H9 (cell line): Measurements from ENCODE around the gene POLR3B. TPM values are rescaled to one million over a fixed set of nuclear protein-coding genes. Genes with fewer than 3 reads are reported as not detected.
A peak's percentile ranks its signal among the peaks of the same experiment; 100 is the strongest.
"Not testable (repeated sequence)": the region's sequence is repeated elsewhere in the genome, so short reads cannot be mapped to it uniquely, and the experiment has no call there.

ENCODE experiments used
- DNase-seq: peaks from one replicate; pipeline ENCODE4 v3.0.0-alpha.2; 2017
- H2AFZ ChIP-seq: one replicate; pipeline ENCODE4 v1.6.1; 2013; ENCODE audit warnings: mild to moderate bottlenecking, low read length, control low read depth, moderate library complexity
- H2AK5ac ChIP-seq: 2 replicates; pipeline ENCODE4 v1.6.1; 2013; ENCODE audit warnings: low read length, control low read depth, mixed read lengths; ENCODE audit not compliant: insufficient read length
- H2BK120ac ChIP-seq: one replicate; pipeline ENCODE4 v1.6.1; 2013; ENCODE audit warnings: low read depth, mild to moderate bottlenecking, low read length, control low read depth, inconsistent platforms; ENCODE audit not compliant: poor library complexity, severe bottlenecking
- H2BK12ac ChIP-seq: 2 replicates; pipeline ENCODE4 v1.6.1; 2013; ENCODE audit warnings: low read length, control low read depth, mixed read lengths, low read depth; ENCODE audit not compliant: insufficient read length
- H2BK15ac ChIP-seq: 2 replicates; pipeline ENCODE4 v1.6.1; 2013; ENCODE audit warnings: low read depth, low read length, control low read depth
- H2BK20ac ChIP-seq: one replicate; pipeline ENCODE4 v1.6.1; 2013; ENCODE audit warnings: low read depth, mild to moderate bottlenecking, low read length, control low read depth, inconsistent platforms; ENCODE audit not compliant: poor library complexity, severe bottlenecking
- H2BK5ac ChIP-seq: 2 replicates; pipeline ENCODE4 v1.6.1; 2013; ENCODE audit warnings: low read length, control low read depth, mixed read lengths; ENCODE audit not compliant: insufficient read length
- H3K14ac ChIP-seq: 2 replicates; pipeline ENCODE4 v1.6.1; 2013; ENCODE audit warnings: low read length, control low read depth; ENCODE audit not compliant: insufficient read depth
- H3K18ac ChIP-seq: 2 replicates; pipeline ENCODE4 v1.6.1; 2013; ENCODE audit warnings: low read depth, mild to moderate bottlenecking, mixed read lengths, low read length, control low read depth; ENCODE audit not compliant: insufficient read length
- H3K23ac ChIP-seq: 2 replicates; pipeline ENCODE4 v1.6.1; 2013; ENCODE audit warnings: low read length, control low read depth, mixed read lengths, low read depth; ENCODE audit not compliant: insufficient read length
- H3K23me2 ChIP-seq: 2 replicates; pipeline ENCODE4 v1.6.1; 2013; ENCODE audit warnings: low read depth, mild to moderate bottlenecking, mixed read lengths, low read length, control low read depth; ENCODE audit not compliant: insufficient read length, poor library complexity, severe bottlenecking
- H3K27ac ChIP-seq: 2 replicates; pipeline ENCODE4 v1.5.1; 2013; ENCODE audit warnings: low read length, control low read depth, mixed read lengths, low read depth; ENCODE audit not compliant: insufficient read length
- H3K27me3 ChIP-seq: 2 replicates; pipeline ENCODE4 v1.6.1; 2013; ENCODE audit warnings: low read length, control low read depth, inconsistent platforms; ENCODE audit not compliant: insufficient read depth
- H3K4ac ChIP-seq: 2 replicates; pipeline ENCODE4 v1.6.1; 2013; ENCODE audit warnings: low read depth, mild to moderate bottlenecking, control low read depth, inconsistent platforms, low read length, moderate library complexity
- H3K4me1 ChIP-seq: 2 replicates; pipeline ENCODE4 v1.6.1; 2013; ENCODE audit warnings: low read length, control low read depth, inconsistent platforms; ENCODE audit not compliant: insufficient read depth
- H3K4me2 ChIP-seq: 2 replicates; pipeline ENCODE4 v1.6.1; 2013; ENCODE audit warnings: low read length, control low read depth, mixed read lengths; ENCODE audit not compliant: insufficient read length, insufficient read depth
- H3K56ac ChIP-seq: 2 replicates; pipeline ENCODE4 v1.6.1; 2013; ENCODE audit warnings: low read depth, mild to moderate bottlenecking, mixed read lengths, low read length, control low read depth; ENCODE audit not compliant: insufficient read length
- H3K79me1 ChIP-seq: 2 replicates; pipeline ENCODE4 v1.6.1; 2013; ENCODE audit warnings: low read depth, mild to moderate bottlenecking, moderate library complexity, low read length, control low read depth, inconsistent platforms; ENCODE audit not compliant: insufficient read depth, poor library complexity, severe bottlenecking
- H3K79me2 ChIP-seq: 2 replicates; pipeline ENCODE4 v1.6.1; 2013; ENCODE audit warnings: low read length, control low read depth, inconsistent platforms; ENCODE audit not compliant: insufficient read depth
- H3K9ac ChIP-seq: 2 replicates; pipeline ENCODE4 v1.6.1; 2013; ENCODE audit warnings: low read length, control low read depth, mixed read lengths; ENCODE audit not compliant: insufficient read length; ENCODE audit errors: extremely low read depth
- H3K9me3 ChIP-seq: one replicate; pipeline ENCODE4 v1.6.1; 2013; ENCODE audit warnings: low read depth, low read length, inconsistent platforms; ENCODE audit not compliant: control insufficient read depth
- H3T11ph ChIP-seq: one replicate; pipeline ENCODE4 v1.6.1; 2013; ENCODE audit warnings: mild to moderate bottlenecking, low read length, control low read depth, inconsistent platforms
- H4K20me1 ChIP-seq: one replicate; pipeline ENCODE4 v1.6.1; 2013; ENCODE audit not compliant: control insufficient read depth, insufficient read length, insufficient read depth
- H4K5ac ChIP-seq: 2 replicates; pipeline ENCODE4 v1.6.1; 2013; ENCODE audit warnings: low read depth, mild to moderate bottlenecking, mixed read lengths, low read length, control low read depth; ENCODE audit not compliant: insufficient read length
- H4K8ac ChIP-seq: replicated peaks from 2 replicates; pipeline ENCODE4 v1.6.1; 2013; ENCODE audit warnings: low read length, control low read depth, mixed read lengths, low read depth; ENCODE audit not compliant: insufficient read length
- H4K91ac ChIP-seq: 2 replicates; pipeline ENCODE4 v1.6.1; 2013; ENCODE audit warnings: low read depth, mild to moderate bottlenecking, moderate library complexity, mixed read lengths, low read length, control low read depth; ENCODE audit not compliant: insufficient read length
- H3K27ac Mint-ChIP-seq, 3 experiments: 2 replicates in 2 of 3; 3 replicates in 1 of 3; pipeline ENCODE4 v1.8.0; 2020 to 2021; ENCODE audit warnings: mixed read lengths in 3 of 3, mild to moderate bottlenecking in 1 of 3, moderate library complexity in 1 of 3
- H3K27me3 Mint-ChIP-seq: 2 replicates; pipeline ENCODE4 v1.8.0; 2021; ENCODE audit warnings: low read depth, mild to moderate bottlenecking, moderate library complexity, mixed read lengths
- H3K36me3 Mint-ChIP-seq, 3 experiments: 2 replicates in 2 of 3; 3 replicates in 1 of 3; pipeline ENCODE4 v1.8.0; 2020 to 2021; ENCODE audit warnings: low read depth in 3 of 3, mixed read lengths in 3 of 3; ENCODE audit not compliant: insufficient read depth in 1 of 3
- H3K4me1 Mint-ChIP-seq, 2 experiments: 2 replicates each; pipeline ENCODE4 v1.8.0; 2020; ENCODE audit warnings: mixed read lengths in 2 of 2
- H3K4me3 Mint-ChIP-seq, 2 experiments: 2 replicates in 1 of 2; 3 replicates in 1 of 2; pipeline ENCODE4 v1.8.0; 2020 to 2021; ENCODE audit warnings: mild to moderate bottlenecking in 2 of 2, mixed read lengths in 2 of 2, moderate library complexity in 1 of 2
- H3K9me3 Mint-ChIP-seq, 2 experiments: 2 replicates in 1 of 2; 3 replicates in 1 of 2; pipeline ENCODE4 v1.8.0; 2020; ENCODE audit warnings: mild to moderate bottlenecking in 2 of 2, mixed read lengths in 2 of 2, moderate library complexity in 1 of 2
- WGBS: extraction: QIAGEN DNeasy Blood & Tissue Kit; methylation state at CpG from one replicate; pipeline ENCODE4 v1.1.7; 2013; ENCODE audit warnings: missing lambda C conversion rate, low lambda C conversion rate, mixed read lengths; ENCODE audit not compliant: insufficient read length; ENCODE audit errors: extremely low coverage; 5-methylcytosine and 5-hydroxymethylcytosine counted together
- total RNA-seq: library from RNA; stranded (reverse); gene quantifications from 2 replicates; pipeline ENCODE4 v1.2.1, GENCODE V29; 2021
- TF ChIP-seq, protein P1 (sequence below): fragments of 200-600 bp; sonication (generic); conservative IDR thresholded peaks from 3 replicates; pipeline ENCODE4 v1.8.0; 2021; ENCODE audit warnings: antibody characterized with exemption, mild to moderate bottlenecking

Gene POLR3B
- total RNA-seq, 1 experiment from 2014 or later: 13.4 TPM

DNA sequence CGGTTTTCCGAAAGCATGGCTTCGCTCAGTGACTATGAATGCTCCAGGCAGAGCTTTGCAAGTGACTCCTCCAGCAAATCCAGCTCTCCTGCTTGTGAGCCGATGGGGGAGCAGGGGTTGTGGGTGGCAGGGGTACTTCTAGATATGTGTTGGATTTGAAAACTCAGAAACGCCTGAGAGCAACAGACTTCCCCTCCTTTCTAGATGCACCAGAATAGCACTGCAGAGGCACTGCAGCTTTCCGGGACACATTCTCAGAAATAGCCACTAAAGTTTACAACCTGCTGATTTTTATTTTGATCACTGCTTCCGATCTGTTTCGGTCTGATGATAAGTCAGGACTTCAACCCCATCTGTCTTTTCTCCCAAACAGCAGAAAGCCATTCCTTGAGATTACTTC, 46.4 kb upstream of the POLR3B start:
- Histone ChIP-seq H3K23me2 (no peaks in the 10 kb centered on the region), H2AK5ac (no peak overlapping the region), H2BK120ac (no peak overlapping the region), H2BK15ac (no peak overlapping the region), H3K14ac (no peak overlapping the region), H3T11ph (no peak overlapping the region), H3K56ac (no peak overlapping the region), H3K9ac (no peak overlapping the region), H3K18ac (no peak overlapping the region), H2BK20ac (no peak overlapping the region), H4K91ac (no peak overlapping the region), H3K9me3 (no peaks in the 10 kb centered on the region), H3K27ac (no peak overlapping the region), H3K4ac (no peak overlapping the region), H3K27me3 (no peaks in the 10 kb centered on the region), H3K23ac (no peak overlapping the region), H2BK12ac (no peak overlapping the region), H3K79me1 (no peaks in the 10 kb centered on the region), H3K4me1 (no peaks in the 10 kb centered on the region; the same call in 1 of the 2 replicates), H3K79me2 (no peaks in the 10 kb centered on the region), H4K20me1 (no peaks in the 10 kb centered on the region), H2BK5ac (no peak overlapping the region), H2AFZ (no peak overlapping the region), H3K4me2 (no peak overlapping the region), H4K5ac (no peak overlapping the region), H4K8ac (no peak overlapping the region)
- peaks cover 0 to 4% (median 0%) of the 10 kb centered on the region in 3 experiments; a peak in 1 of 7 replicates for H3K36me3 Mint-ChIP-seq
- H3K4me1 Mint-ChIP-seq: peaks cover 2 to 6% of the 10 kb centered on the region in 2 experiments; a peak in 3 of 4 replicates
- no CpG with 5 or more reads among the region's 8 CpGs for WGBS
- no peaks in the 10 kb centered on the region; a peak in 1 of 5 replicates for H3K9me3 Mint-ChIP-seq
- TF ChIP-seq, protein P1, sequence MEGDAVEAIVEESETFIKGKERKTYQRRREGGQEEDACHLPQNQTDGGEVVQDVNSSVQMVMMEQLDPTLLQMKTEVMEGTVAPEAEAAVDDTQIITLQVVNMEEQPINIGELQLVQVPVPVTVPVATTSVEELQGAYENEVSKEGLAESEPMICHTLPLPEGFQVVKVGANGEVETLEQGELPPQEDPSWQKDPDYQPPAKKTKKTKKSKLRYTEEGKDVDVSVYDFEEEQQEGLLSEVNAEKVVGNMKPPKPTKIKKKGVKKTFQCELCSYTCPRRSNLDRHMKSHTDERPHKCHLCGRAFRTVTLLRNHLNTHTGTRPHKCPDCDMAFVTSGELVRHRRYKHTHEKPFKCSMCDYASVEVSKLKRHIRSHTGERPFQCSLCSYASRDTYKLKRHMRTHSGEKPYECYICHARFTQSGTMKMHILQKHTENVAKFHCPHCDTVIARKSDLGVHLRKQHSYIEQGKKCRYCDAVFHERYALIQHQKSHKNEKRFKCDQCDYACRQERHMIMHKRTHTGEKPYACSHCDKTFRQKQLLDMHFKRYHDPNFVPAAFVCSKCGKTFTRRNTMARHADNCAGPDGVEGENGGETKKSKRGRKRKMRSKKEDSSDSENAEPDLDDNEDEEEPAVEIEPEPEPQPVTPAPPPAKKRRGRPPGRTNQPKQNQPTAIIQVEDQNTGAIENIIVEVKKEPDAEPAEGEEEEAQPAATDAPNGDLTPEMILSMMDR: no peak
- no peak overlapping the region for H3K4me3 Mint-ChIP-seq
- H3K27me3 Mint-ChIP-seq: no peaks in the 10 kb centered on the region
- H3K27ac Mint-ChIP-seq: peak overlapping the region in 1 of 3 experiments; percentile 12; a peak in 1 of 7 replicates
- no peak for DNase-seq

DNA sequence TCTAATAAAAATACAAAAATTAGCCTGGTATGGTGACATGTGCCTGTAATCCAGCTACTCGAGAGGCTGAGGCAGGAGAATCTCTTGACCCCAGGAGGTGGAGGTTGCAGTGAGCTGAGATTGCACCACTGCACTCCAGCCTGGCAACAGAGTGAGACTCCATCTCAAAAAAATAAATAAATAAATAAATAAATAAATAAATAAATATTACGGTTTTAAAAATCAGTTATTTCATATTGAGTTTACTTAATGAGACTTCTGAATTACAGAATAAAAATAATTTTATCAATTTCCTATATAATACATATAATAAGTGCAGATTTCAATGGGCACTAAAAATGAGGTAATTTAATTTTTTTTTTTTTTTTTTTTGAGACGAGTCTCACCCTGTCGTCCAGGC, 44.1 kb upstream of the POLR3B start:
- H2AFZ ChIP-seq, H2BK15ac ChIP-seq, H2BK12ac ChIP-seq, H3K27me3 Mint-ChIP-seq, H3K14ac ChIP-seq, H2AK5ac ChIP-seq, H3K4ac ChIP-seq, H3K27ac Mint-ChIP-seq, H3K36me3 Mint-ChIP-seq, H3K23ac ChIP-seq, H3K18ac ChIP-seq, H3K27ac ChIP-seq, H3K9me3 ChIP-seq, H3K79me1 ChIP-seq, H3K4me3 Mint-ChIP-seq, H3K56ac ChIP-seq, H4K91ac ChIP-seq, H3K9me3 Mint-ChIP-seq, H3T11ph ChIP-seq, H2BK20ac ChIP-seq, H3K4me1 Mint-ChIP-seq, DNase-seq, H2BK5ac ChIP-seq, H4K20me1 ChIP-seq, H3K79me2 ChIP-seq, H3K9ac ChIP-seq, H3K27me3 ChIP-seq, H4K8ac ChIP-seq, H3K23me2 ChIP-seq, H3K4me2 ChIP-seq, H4K5ac ChIP-seq, H3K4me1 ChIP-seq, H2BK120ac ChIP-seq: not testable (repeated sequence)
- WGBS: no CpG with 5 or more reads among the region's 4 CpGs
